AG08395 (cell line): ENCODE data around the gene TP53AIP1.

Experiments
- DNase-seq: peaks from one replicate; pipeline ENCODE4 v3.0.0; 2012; ENCODE audit warnings: mixed read lengths, low spot score

Gene TP53AIP1

DNA sequence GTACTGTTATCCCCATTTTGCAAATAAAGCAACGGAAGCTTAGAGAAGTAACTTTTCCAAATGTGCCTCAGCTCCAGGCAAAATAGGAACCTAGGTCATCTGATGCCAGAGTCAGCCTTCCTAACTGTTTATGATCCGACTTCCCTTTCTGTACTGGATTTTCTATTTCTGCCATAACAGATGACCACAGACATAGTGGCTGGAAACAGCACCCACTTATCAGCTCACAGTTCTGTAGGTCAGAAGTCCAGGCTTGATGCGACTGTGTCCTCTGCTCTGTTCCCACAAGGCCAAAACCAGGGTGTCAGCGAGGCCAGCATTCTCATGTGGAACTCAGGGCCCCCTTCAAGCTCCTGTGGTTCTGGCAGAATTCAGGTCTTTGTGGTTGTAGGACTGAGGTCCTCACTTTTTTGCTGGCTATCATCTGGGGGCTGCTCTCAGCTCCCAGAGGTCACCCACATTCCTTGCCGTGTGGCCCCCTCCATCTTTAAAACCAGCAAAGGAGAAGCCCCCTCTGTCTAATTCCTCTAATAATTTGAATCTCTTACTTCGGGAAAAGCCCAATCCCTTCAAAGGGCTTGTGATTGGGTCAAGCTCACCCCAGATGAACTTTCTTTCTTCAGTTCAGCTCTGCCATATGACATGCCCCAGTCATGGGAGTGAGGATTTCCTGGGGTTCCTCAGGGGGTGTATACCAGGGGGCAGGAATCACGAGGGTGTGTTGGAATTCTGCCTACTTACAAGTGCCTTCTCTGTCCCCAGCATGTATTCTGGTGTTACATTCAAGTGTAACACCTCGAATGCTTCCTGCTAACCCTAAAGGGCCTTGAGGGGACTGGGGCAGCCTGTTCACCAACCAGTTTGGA is 36.3 kb downstream of the TP53AIP1 start:
- DNase-seq: no peak

DNA sequence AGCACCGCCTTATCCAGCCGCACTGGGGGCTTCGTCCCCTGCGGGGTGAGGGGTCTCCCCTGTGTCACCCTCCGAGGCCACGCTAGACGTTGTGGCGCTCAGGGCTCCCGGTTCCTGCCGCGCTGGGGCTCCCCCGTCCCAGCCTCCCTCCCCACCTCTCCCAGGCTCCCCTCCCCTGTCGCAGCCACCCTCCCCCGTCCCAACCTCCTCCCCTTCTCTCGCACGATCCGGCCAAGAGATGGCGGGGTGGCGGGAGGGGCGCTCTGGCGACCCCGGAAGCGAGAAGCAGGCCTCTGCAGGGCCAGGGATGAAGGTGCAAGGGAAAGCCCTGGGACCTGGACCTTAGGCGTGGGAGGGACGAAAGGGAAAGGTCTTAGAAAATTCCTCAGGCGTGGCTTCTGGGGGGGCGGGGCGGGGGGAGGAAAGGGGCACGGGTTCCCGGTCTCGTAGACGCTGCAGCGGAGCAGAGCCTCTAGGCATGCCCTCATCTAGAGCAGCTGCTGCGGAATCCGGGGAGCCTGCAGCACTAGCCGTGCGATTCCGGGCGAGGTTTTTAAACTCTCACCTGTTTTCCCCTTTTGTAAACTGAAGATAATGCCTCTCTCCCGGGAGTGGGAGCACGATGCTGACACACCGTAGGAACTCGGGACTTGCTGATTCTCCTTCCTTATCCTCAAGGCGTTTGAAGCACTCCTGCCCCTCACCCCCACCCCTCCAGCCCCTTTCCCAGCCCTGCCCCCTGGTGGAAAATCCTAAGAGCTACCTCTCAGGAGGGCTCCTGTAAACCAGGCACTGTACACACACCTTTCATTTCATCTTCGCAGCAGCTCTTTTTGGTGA is 37.1 kb downstream of the TP53AIP1 start:
- peak; percentile 58 for DNase-seq

DNA sequence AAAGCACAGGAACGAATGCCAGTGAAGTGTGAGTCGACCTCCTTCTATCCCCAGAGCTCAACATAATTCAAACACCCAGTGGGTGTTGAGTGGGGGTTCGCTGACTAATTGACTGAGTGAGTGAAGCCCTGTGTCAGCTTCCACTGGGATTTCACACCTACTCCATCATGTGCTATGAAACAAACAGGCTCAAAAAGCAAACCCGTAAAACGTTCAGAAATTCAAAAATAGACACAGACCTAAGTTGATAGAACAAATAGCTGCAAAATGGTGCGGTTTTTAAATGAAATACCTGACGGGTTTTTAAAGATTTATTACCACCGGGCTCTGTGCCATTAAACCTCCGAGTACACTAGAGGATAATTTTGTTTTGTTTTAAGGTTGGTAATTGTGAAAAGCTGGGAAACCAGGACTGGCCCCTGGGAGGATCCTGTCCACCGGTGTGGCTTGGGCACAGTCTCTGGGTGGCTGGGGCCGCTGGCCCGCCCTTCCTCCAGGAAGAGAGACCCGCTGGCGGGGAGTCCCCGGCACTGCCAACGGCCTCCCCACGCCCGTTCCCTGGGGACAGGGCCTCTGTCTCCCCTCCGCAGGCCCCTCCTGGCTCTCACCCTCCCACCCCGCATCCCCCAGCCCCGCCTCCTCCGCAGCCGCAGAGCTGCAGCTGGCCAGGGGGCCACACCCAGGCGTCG is 37.9 kb downstream of the TP53AIP1 start:
- peak; percentile 36 for DNase-seq

DNA sequence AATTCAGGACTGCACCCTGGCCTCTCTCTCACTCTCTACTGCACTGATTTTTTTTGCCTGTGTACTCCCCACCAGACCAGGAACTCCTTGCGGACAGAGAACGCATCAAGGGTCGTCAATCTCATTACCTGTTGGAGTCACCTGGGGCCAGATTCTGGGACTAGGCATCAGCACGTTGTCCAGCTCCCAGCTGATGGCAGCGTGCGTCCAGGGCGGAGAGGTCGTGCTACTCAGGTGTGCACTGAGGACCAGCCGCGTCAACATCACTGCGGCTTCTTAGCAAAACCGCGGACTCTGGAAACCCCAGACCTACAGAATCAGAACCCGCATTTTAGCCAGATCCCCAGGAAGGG is 38.4 kb downstream of the TP53AIP1 start:
- DNase-seq: no peak

DNA sequence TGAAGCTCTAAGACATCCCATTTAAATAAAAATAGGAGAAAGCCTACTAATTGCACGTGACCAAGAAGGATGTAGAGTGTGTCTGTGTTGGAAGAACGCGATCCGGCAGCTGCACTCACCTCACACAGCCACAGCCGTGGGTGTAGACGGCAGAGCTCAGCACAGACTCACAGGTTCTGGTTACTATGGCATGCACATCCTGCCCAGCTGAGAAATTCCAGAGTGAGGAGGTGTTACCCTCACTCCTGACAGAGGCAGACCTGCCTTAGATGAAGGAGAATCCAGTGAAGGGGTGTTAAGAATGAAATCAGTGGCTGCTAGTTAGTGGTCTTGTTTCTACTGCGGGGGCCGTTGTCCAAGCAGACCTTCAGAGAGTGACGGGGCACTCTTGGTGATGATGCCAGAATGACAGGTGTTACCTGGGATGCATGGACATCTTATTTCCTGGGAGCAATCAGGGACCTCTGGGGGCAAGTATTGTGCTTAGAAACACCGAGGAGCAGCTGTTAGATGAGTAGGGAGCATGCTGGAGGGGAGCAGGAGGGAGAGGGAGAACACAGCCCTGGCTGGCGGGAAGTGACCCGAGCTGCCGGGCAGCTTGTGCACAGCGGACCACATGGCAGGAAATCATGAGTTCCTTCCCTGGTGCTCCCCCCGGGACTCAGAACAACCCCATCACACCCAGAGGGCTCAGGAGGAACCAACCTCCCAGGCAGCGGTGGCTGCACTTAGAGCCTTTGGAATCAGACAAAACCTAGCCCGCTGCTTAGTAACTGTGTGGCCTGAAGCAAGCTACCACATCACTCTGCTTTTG is 39.2 kb downstream of the TP53AIP1 start:
- no peak for DNase-seq

DNA sequence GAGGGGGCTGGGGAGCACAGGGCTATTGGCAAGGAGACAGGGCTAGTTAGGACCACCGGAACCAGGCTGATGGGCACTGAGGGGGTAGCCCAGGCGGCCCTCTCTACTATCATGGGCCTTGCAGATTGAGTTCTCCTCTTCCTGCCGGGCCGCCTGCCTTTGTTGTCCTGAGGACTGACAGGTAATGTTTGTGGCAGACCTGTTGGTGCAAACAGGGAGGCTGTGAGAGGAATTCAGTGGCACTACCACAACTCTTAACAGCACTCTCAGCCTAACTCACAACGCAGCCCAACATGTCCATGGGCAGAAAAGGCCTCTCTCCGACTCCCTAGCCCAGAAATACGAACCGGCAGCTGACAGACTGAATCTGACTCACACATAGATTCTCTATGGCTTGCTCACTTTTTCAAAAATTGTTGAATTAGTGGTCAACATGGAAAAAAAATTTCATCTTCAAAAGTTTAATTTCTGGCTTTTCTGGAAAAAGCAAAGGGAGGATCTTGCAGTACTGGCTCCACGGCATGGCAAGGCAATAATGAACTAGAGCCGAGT is 40.1 kb downstream of the TP53AIP1 start:
- DNase-seq: peak; percentile 65

DNA sequence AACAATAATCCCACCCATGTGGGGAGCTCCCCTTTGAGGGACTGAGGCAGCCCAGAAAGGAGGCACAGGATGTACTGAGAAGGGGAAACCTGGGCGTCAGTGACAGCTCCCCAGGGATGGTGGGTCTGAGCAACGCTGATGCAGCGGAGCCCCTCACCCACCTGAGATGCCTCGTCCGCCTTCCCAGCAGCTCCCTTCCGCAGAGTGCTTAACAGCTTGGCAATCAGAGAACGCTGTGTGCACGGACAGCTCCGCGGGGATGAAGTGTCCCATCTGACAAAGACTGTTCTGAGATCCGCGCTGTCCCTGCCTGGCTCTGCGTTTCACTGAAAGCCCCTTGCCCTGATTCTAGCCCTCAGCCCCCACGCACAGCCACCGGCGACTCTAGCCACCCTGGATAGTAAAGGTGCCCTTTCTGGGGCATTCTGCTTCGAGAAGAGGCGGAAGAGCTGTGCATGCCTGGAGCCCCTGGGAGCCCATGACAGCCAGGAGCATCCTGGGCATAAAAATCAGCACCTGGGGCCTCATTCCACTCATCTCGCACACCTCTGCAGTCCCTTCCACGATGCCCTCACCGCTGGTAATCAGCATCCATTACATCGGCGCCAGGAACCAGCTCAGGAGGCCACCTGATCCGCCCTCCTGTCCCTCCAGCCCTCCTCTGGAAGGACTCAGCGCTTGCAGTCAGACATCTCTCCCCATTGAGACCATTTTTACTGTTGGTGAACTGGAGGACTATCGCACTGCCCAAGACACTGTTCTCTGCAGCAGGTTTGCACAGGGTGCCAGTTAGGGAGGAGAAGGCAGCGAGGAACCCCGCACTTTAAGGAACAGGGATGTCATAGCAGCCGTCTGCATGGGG is 40.8 kb downstream of the TP53AIP1 start:
- no peak for DNase-seq

DNA sequence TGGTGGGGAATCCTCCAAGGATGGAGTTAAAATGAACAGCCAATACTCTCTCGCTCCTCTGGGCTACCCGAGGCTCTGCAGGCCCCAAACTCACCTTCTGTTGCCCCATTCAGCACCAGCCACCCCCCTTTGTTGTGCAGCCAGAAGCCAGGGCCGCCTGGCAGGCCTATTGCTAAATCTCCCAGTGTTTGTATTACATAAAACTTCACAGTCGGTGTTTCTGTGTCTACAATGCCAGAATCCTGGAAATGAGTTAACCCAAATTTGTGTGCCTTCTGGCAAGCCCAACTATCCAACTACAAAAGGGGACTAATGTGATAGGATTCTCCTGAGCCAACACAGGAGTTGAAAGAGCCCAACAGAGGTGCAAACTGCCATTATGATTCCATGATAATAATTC is 42.2 kb downstream of the TP53AIP1 start:
- no peak for DNase-seq

DNA sequence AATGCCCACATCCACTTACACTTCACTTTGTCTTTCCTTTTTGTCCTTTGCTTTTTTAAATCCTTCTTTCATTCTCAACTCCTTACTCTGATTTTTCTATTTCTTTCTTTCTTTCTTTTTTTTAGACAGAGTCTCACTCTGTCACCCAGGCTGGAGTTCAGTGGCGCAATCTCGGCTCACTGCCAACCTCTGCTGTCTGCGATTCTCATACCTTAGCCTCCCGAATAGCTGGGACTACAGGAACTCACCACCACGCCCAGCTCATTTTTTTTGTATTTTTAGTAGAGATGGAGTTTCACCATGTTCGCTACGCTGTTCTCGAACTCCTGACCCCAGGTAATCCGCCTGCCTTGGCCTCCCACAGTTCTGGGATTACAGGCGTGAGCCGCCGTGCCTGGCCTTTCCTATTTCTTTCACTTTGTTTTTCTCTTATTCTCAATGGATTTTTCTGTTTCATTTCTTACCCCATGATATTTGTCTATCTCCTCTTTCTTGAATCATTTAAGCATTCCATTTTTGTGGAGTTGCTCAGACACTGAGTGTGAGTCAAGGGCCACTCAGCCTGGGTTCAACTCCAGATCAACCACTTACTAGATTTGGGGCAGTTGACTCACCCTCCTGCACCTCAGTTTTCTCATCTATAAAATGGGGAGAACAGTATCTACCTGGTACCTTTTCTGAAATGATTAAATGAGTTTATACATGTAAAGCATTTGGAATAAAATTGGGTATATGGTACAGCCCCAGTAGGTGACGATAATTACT is 43.9 kb downstream of the TP53AIP1 start:
- DNase-seq: no peak

DNA sequence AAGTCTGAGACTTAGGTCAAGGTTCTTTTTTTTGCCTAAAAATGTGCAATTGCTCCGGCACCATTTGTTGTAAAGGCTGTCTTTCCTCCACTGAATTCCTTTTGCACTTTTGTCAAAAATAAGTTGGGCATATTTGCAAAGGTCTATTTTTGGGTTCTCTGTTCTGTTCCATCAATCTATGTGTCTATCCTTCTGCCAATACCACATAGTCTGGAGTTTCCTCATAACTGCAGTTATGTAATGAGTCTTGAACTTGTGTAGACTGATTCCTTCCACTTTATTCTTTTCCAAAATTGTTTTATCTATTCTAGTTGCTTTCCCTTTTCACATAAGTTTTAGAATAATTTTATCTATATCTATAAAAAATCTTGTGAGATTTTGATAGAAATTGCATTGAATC is 44.8 kb downstream of the TP53AIP1 start:
- DNase-seq: no peak

DNA sequence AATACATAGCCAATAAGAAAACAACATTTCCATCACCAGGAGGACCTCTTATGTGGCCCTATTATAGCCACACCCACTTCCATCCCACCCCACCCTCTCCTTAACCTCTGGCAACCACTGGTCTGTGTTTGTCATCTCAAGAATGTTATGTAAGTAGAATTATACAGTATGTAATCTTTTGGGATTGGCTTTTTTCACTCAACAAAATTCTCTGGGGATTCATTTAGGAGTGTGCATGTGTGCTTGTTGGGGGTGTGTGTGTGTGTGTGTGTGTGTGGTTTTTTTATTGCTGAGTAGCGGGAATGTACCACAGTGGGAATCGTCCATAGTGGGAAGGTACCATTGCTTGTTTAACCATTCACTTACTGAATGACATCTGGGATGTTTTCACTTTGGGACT is 46.3 kb downstream of the TP53AIP1 start:
- peak; percentile 20 for DNase-seq

DNA sequence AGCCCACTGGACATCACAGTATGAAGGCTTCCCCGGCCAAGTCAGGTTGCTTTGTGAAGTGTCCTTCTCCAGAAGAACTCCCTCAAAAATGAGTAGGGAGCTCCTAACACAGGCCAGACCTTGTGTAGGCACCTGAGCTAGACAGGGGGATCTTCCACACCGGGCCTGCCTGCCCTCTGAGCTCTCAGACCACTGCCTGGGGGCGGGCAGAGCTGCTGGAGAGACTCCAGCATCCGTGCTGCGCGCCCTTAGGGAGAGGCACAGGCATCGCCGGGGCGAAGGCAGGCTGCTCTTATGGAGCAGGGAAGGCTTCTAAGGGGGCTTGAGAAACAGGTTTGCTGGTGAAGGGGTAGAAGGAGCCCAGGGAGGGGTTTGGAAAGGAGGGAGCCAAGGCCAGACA is 47.1 kb downstream of the TP53AIP1 start:
- DNase-seq: no peak

DNA sequence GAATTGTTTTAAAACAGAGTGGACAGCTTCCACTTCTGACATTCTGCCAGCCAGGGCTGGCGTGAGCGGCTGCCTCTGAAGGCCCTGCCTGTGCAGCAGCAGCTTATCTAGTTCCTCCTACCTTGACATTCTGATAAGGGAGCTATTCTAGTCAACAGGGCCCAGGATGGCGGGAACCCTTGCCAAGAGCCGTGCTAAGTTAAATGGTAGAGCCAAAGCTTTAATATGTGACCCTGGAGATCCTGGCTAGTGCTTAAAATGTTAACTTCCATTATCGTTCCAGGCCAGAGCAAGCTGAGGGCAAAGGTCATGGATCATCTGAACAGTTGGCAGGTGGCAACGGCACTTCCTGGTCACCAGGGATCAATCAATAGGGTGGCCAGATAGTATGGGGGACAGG is 48.0 kb downstream of the TP53AIP1 start:
- no peak for DNase-seq

DNA sequence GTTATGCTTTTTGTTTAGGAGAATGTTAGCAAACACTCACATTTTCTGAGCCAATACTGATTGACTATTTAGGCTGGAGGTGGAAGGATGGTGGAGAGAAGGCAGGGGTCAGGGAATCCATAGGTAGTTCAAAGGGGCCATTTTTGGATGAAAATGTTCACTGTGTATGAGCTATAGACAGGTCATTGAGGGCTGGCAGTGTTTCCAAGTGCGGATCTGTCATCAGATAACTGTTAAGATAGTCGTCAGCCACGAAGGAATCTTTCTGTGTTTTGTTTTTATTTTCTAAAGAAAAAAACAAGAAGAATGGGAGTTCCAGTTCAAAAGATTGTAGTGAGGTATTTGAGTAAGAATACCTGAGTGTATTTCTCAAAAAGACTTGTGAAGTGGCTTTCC is 48.4 kb downstream of the TP53AIP1 start:
- no peak for DNase-seq

DNA sequence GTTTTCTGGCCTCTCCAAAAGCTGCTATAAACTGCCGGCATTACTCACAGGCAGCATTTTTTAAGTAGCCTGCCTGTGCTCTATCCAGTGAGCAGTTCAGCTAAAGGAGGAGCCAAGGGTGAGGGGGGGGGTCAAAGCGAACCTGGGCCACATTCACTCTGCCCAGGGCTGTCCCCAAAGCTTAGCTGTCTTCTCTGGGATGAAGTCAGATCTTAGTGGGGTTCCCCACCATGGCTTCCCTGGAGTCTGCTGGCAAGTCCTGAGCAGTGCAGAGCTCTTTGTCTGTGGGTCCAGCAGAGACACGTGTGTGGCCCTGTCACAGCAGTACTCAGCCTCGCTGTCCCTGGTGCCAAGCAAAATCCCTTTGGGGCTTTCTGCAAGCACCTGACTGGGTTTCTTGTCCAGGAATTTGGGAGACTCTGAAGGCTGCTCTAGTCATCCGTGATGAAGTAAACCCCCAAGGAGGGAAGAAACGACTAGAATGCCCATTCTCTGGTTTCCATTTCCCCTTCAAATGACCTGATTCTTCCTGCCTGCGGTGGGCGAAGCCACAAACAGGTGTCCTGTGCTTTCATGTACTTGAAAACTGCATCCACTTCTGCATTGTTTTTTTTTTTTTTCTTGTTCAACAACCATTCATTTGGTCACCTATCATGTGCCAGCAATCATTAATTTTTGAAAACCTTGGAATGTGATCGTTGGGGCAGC is 48.9 kb downstream of the TP53AIP1 start:
- DNase-seq: no peak

DNA sequence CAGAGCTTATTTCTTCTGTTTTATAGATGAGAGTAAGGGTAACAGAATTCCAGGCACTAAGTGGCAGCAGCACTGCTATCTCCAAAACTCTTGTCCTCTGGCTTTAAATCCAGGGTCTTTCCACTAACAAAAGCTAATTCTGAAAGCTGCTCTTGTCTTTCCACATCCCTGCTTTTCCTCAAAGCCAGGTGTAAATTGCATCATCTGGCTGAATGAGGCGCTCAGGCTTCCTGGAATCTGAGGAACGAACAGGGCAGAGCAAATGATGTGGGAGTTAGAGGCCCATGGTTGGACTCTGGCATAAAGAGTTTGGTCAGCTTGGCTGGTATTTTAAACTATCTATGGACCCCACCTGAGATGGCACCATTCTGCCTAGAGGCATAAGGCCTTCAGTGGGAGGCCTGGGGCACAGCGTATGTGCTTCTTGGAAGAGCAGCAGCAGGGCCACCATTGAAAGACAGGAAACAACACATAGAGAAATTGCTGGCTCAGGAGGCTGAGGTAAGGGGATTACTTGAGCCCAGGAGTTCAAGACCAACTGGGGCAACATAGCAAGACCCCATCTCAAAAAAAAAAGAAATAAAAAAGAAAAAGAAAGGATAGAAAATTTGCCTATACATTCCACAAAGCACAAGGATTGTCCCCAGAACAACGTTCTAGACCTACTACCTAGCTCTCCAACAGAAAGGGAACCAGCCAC is 49.7 kb downstream of the TP53AIP1 start:
- DNase-seq: no peak

DNA sequence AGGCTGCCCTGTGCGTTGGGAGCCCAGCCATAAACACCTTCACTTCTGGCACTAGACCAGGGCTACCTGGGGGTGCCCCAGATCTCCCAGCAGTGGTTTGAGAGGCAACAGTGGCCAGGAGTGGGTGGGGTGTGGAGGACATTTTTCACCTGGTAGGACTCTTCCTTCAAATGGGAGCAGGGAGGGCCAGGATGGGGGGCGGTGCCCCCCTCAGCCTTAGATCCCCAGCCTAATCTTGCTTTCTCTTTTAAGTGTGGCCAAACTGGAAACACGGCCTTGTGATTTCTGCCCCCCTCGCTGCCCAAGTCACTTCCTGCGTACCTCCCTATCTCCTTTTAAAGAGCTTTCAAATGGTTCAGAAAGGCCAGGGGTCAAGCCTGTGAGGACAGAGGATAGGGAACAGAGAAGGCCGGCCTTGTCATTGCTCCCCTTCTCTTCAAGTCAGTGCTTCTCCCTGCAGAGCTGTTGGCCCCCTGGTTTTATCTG is 50.7 kb downstream of the TP53AIP1 start:
- no peak for DNase-seq
